Sigmoid colon (tissue), 4 donors: ENCODE results near the gene SPRED1.

Experiments used
- CTCF ChIP-seq, 4 experiments: fragments of 450-650 bp in 3 of 4; fragments of 200-600 bp in 1 of 4; IDR thresholded peaks; one replicate each; pipeline ENCODE4 v1.5.1; 2016 to 2019; ENCODE audit warnings: antibody characterized with exemption in 4 of 4, mild to moderate bottlenecking in 3 of 4, moderate library complexity in 2 of 4
- EP300 ChIP-seq, 4 donors: sonication (generic); formaldehyde crosslinking; IDR thresholded peaks; one replicate each; pipeline ENCODE4 v1.6.1; 2017; ENCODE audit warnings: antibody characterized with exemption in 4 of 4
- POLR2A ChIP-seq, 2 donors: fragments of 450-650 bp; IDR thresholded peaks; one replicate each; pipeline ENCODE4 v1.6.1; 2016; ENCODE audit warnings: antibody characterized with exemption in 2 of 2, mild to moderate bottlenecking in 2 of 2, moderate library complexity in 2 of 2
- POLR2AphosphoS5 ChIP-seq, 4 donors: sonication (generic); formaldehyde crosslinking; IDR thresholded peaks; one replicate each; pipeline ENCODE4 v1.6.1; 2017; ENCODE audit warnings: antibody characterized with exemption in 4 of 4

- TF ChIP-seq POLR2A (IDR thresholded peaks at IDR 0.05) (no peak), CTCF (IDR thresholded peaks at IDR 0.05) (no peak), POLR2AphosphoS5 (IDR thresholded peaks at IDR 0.05) (no peak), EP300 (IDR thresholded peaks at IDR 0.05) (no peak)
Observed at GRCh38 chr15:38208779-38209178, 43.9 kb upstream of the SPRED1 start.
